MM.1S (cell line): Measurements from ENCODE around the gene RDH12.
"Not testable (repeated sequence)": the region's sequence is repeated elsewhere in the genome, so short reads cannot be mapped to it uniquely, and the experiment has no call there.

Experiments used
- DNase-seq: peaks from one replicate; pipeline ENCODE4 v3.0.0-alpha.2; 2015
- H2AFZ ChIP-seq: fragments of 300-600 bp; sonication (generic); 2 replicates; pipeline ENCODE4 v1.6.0; 2016; ENCODE audit warnings: antibody characterized with exemption, low read length
- H3F3A ChIP-seq: fragments of 300-600 bp; sonication (generic); 2 replicates; pipeline ENCODE4 v1.6.1; 2016; ENCODE audit warnings: mild to moderate bottlenecking, antibody characterized with exemption, low read length, moderate library complexity, mixed read lengths; ENCODE audit not compliant: insufficient read depth
- H3K27ac ChIP-seq: fragments of 300-600 bp; sonication (generic); 2 replicates; pipeline ENCODE4 v1.5.1; 2016; ENCODE audit warnings: mild to moderate bottlenecking, low read length
- H3K27me3 ChIP-seq: fragments of 300-600 bp; sonication (generic); replicated peaks from 2 replicates; pipeline ENCODE4 v1.6.0; 2016; ENCODE audit warnings: low read length; ENCODE audit not compliant: insufficient read depth
- H3K36me3 ChIP-seq: fragments of 300-600 bp; sonication (generic); replicated peaks from 2 replicates; pipeline ENCODE4 v1.6.1; 2016; ENCODE audit warnings: mild to moderate bottlenecking, low read length, mixed read lengths; ENCODE audit not compliant: insufficient read depth
- H3K4me1 ChIP-seq: fragments of 300-600 bp; sonication (generic); 2 replicates; pipeline ENCODE4 v1.6.1; 2016; ENCODE audit warnings: low read length, mixed read lengths
- H3K4me2 ChIP-seq: fragments of 300-600 bp; sonication (generic); 2 replicates; pipeline ENCODE4 v1.6.0; 2016; ENCODE audit warnings: low read depth, low read length
- H3K4me3 ChIP-seq: fragments of 300-600 bp; sonication (generic); 2 replicates; pipeline ENCODE4 v1.5.1; 2016; ENCODE audit warnings: low read length, mixed read lengths
- H3K79me2 ChIP-seq: fragments of 300-600 bp; sonication (generic); 2 replicates; pipeline ENCODE4 v1.6.1; 2016; ENCODE audit warnings: mixed run types, low read length, mixed read lengths
- H3K9ac ChIP-seq: fragments of 300-600 bp; sonication (generic); 2 replicates; pipeline ENCODE4 v1.6.1; 2016; ENCODE audit warnings: low read length, mixed read lengths
- H3K9me2 ChIP-seq: fragments of 300-600 bp; sonication (generic); replicated peaks from 2 replicates; pipeline ENCODE4 v1.6.1; 2016; ENCODE audit warnings: mild to moderate bottlenecking, low read length, mixed read lengths; ENCODE audit not compliant: insufficient read depth
- H3K9me3 ChIP-seq: fragments of 300-600 bp; sonication (generic); replicated peaks from 2 replicates; pipeline ENCODE4 v1.6.1; 2016; ENCODE audit warnings: mild to moderate bottlenecking, low read length, mixed read lengths; ENCODE audit not compliant: insufficient read depth
- H4K20me1 ChIP-seq: fragments of 300-600 bp; sonication (generic); 2 replicates; pipeline ENCODE4 v1.6.1; 2016; ENCODE audit warnings: mild to moderate bottlenecking, low read length, moderate library complexity, mixed read lengths; ENCODE audit not compliant: insufficient read depth
- EZH2 ChIP-seq: fragments of 300-600 bp; sonication (generic); optimal IDR thresholded peaks from 2 replicates; pipeline ENCODE3; 2017; ENCODE audit warnings: low read depth, mild to moderate bottlenecking, antibody characterized with exemption, low read length, mixed read lengths
- EZH2phosphoT487 ChIP-seq: fragments of 300-600 bp; sonication (generic); IDR thresholded peaks from 2 replicates; pipeline ENCODE4 v1.6.1; 2018; ENCODE audit warnings: antibody characterized with exemption, low read length
- TF ChIP-seq, protein P1 (sequence below): fragments of 300-600 bp; sonication (generic); IDR thresholded peaks from 2 replicates; pipeline ENCODE4 v1.5.1; 2016; ENCODE audit warnings: antibody characterized with exemption, low read length, mixed read lengths

Gene RDH12

DNA sequence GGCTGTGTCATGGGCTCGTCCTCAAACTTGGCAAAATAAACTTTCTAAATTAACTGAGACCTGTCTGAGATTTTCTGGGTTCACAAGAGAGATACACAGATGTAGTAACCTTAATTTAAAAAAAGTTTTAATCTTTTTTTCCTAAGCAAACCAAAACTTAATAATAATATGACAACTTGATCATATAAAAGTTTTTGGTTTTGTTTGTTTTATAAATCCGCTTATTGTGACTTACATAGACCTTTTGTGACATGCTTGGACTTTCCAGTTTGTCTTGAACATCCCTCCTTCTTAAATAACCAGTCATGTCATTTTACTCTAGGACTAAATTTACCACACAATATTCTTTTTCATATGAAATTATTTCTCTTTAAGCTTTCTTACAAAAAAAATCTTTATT lies 8.5 kb downstream of the RDH12 start:
- no peak overlapping the region for H3K4me3 ChIP-seq
- no peak overlapping the region for H3K4me2 ChIP-seq
- no peak overlapping the region for H3K27ac ChIP-seq
- TF ChIP-seq EZH2 (no peak), EZH2phosphoT487 (no peak)
- TF ChIP-seq, protein P1, sequence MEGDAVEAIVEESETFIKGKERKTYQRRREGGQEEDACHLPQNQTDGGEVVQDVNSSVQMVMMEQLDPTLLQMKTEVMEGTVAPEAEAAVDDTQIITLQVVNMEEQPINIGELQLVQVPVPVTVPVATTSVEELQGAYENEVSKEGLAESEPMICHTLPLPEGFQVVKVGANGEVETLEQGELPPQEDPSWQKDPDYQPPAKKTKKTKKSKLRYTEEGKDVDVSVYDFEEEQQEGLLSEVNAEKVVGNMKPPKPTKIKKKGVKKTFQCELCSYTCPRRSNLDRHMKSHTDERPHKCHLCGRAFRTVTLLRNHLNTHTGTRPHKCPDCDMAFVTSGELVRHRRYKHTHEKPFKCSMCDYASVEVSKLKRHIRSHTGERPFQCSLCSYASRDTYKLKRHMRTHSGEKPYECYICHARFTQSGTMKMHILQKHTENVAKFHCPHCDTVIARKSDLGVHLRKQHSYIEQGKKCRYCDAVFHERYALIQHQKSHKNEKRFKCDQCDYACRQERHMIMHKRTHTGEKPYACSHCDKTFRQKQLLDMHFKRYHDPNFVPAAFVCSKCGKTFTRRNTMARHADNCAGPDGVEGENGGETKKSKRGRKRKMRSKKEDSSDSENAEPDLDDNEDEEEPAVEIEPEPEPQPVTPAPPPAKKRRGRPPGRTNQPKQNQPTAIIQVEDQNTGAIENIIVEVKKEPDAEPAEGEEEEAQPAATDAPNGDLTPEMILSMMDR, result no peak
- H3K4me1 ChIP-seq, result no peaks in the 10 kb centered on the region
- no peak overlapping the region for H3K9ac ChIP-seq
- no peak for DNase-seq
- H3K9me3 ChIP-seq, result no peaks in the 10 kb centered on the region
- H3K27me3 ChIP-seq, result no peaks in the 10 kb centered on the region
- H3K79me2 ChIP-seq, result no peaks in the 10 kb centered on the region
- H3K9me2 ChIP-seq, result no peaks in the 10 kb centered on the region
- H3K36me3 ChIP-seq, result no peaks in the 10 kb centered on the region
- H3F3A ChIP-seq, result no peaks in the 10 kb centered on the region
- no peaks in the 10 kb centered on the region for H4K20me1 ChIP-seq
- H2AFZ ChIP-seq, result no peak overlapping the region

DNA sequence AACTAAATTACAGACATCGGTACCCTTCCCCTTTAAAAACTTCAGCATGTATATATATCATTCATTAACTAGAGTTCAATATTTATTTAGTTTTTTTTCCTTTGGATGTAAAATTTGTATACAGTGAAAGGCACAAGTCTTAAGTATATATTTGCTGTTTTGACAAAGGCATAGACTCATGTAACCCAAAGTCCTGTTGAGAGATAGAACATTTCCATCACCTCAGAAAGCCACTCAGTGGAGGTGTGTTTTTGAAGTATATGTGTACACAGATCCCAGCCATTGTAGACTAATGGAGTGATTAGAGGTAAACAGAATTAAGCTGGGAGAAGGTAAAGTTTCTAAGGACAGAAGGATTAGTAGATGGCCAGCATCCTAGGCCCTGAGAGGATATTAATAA lies 15.4 kb downstream of the RDH12 start:
- no peaks in the 10 kb centered on the region for H3K27me3 ChIP-seq
- H3K79me2 ChIP-seq, result no peaks in the 10 kb centered on the region
- no peak overlapping the region for H3K4me3 ChIP-seq
- no peak overlapping the region for H2AFZ ChIP-seq
- H3K27ac ChIP-seq, result no peak overlapping the region
- H3K9me3 ChIP-seq, result no peaks in the 10 kb centered on the region
- no peaks in the 10 kb centered on the region for H3K9me2 ChIP-seq
- H4K20me1 ChIP-seq, result no peaks in the 10 kb centered on the region
- H3K9ac ChIP-seq, result no peak overlapping the region
- TF ChIP-seq EZH2, result no peak
- no peak for TF ChIP-seq EZH2phosphoT487
- TF ChIP-seq, protein P1, result no peak
- H3K4me2 ChIP-seq, result no peak overlapping the region
- DNase-seq, result no peak
- H3K4me1 ChIP-seq, result peaks cover 10% of the 10 kb centered on the region
- H3F3A ChIP-seq, result 0 out of 2 replicates have a peak, but pooled peaks cover 5% of the 10 kb centered on the region
- no peaks in the 10 kb centered on the region for H3K36me3 ChIP-seq

DNA sequence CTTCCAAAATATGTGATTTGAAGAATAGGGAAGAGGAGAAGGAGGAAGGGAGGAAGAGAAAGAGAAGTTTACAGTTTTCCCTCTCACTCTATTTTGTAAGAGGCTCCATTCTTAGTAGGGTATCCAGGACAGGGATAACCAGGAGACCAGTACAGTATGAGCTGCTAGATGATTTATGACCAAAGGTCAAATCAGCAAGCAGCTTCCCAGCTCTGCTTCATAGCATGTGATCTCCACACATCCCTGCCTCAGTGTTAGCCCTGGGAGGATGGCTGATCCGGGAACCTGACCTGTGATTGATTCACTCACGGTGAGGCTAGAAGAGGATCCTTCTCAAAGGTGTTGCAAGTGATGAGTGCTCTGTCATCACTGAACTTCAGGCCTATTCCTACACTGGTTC lies 16.6 kb downstream of the RDH12 start:
- H4K20me1 ChIP-seq, result no peaks in the 10 kb centered on the region
- H3K4me1 ChIP-seq, result peaks cover 10% of the 10 kb centered on the region
- H3K27ac ChIP-seq, result no peak overlapping the region
- H3K4me2 ChIP-seq, result no peak overlapping the region
- H3K79me2 ChIP-seq, result no peaks in the 10 kb centered on the region
- no peak for TF ChIP-seq EZH2
- TF ChIP-seq, protein P1, result no peak
- TF ChIP-seq EZH2phosphoT487, result no peak
- no peak overlapping the region for H2AFZ ChIP-seq
- no peaks in the 10 kb centered on the region for H3K9me3 ChIP-seq
- no peak overlapping the region for H3K9ac ChIP-seq
- H3K4me3 ChIP-seq, result no peak overlapping the region
- no peaks in the 10 kb centered on the region for H3K9me2 ChIP-seq
- DNase-seq, result no peak
- no peaks in the 10 kb centered on the region for H3K36me3 ChIP-seq
- H3K27me3 ChIP-seq, result no peaks in the 10 kb centered on the region
- H3F3A ChIP-seq, result 0 out of 2 replicates have a peak, but pooled peaks cover 5% of the 10 kb centered on the region

DNA sequence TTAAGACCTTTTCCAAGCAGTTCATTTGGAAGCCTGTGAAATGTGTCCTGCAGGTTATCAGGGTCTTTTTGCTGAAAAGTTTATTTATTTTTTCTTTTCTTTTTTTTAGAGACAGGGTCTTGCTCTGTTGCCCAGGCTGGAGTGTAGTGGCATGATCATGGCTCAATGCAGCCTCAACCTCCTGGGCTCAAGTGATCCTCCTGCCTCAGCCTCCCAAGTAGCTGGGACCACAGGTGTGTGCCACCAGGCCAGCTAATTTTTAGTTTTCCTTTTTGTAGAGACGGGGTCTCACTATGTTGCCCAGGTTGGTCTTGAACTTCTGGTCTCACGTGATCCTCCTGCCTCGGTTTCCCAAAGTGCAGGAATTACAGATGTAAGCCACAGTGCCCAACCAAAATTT lies 17.7 kb downstream of the RDH12 start:
- H3K9ac ChIP-seq, H3K4me3 ChIP-seq, H3K36me3 ChIP-seq, H3K9me3 ChIP-seq, H3F3A ChIP-seq, H3K27ac ChIP-seq, DNase-seq, H3K27me3 ChIP-seq, H3K4me2 ChIP-seq, H3K9me2 ChIP-seq, H2AFZ ChIP-seq, H3K79me2 ChIP-seq, H3K4me1 ChIP-seq, H4K20me1 ChIP-seq: not testable (repeated sequence)
